ENCODE measurements around the gene SERPINC1. TPM values are rescaled to one million over a fixed set of nuclear protein-coding genes. Genes with fewer than 3 reads are reported as not detected.

SERPINC1 gene
- total and polyA plus RNA-seq, 10 of the 15 experiments (the other 5 are each of a cell fraction or from before 2014, with no cell fraction given) = 0.11 to 0.44 TPM; not detected in 8

DNA sequence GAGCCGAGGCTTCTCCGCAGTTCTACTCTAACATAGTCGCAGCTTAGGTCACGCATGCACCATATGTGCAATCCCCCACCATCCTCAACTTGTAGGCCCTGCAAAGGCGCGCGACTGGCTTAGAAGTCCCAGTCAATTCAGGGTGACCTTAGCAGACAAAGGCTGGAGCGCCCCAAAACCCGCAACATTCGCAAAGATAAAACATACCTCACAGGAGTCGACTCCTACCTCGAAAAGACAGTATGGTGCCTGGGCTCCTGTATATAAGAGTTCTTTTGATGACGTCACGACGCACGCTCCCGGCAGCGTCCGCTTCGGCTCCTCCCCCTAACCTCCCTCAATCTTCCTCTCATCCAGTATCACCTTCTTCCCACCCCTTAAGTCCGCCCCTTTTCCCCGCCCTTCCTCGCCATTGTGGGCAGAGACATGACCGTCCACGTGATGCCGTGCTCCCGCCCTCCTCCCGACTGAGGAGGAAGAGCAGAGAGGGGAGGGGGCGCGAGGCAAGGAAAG is 49.3 kb downstream of the SERPINC1 start, which contains the start of gene GAS5 (continued):
- TF ChIP-seq, protein P1, sequence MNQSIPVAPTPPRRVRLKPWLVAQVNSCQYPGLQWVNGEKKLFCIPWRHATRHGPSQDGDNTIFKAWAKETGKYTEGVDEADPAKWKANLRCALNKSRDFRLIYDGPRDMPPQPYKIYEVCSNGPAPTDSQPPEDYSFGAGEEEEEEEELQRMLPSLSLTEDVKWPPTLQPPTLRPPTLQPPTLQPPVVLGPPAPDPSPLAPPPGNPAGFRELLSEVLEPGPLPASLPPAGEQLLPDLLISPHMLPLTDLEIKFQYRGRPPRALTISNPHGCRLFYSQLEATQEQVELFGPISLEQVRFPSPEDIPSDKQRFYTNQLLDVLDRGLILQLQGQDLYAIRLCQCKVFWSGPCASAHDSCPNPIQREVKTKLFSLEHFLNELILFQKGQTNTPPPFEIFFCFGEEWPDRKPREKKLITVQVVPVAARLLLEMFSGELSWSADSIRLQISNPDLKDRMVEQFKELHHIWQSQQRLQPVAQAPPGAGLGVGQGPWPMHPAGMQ (IDR thresholded peaks at IDR 0.05; ENCODE audit: borderline replicate concordance) = no peak
- TF ChIP-seq MXI1 (IDR thresholded peaks at IDR 0.05; ENCODE audit: low read depth, low read length) (peak; percentile 92), TARDBP (IDR thresholded peaks at IDR 0.05; ENCODE audit: borderline replicate concordance) (peak; percentile 25; the same call in 1 of the 2 replicates), FOXK2 (IDR thresholded peaks at IDR 0.05) (no peak), TAF1 (IDR thresholded peaks at IDR 0.05; ENCODE audit: borderline replicate concordance, low read depth, low read length) (peak; percentile 99), CHD1 (IDR thresholded peaks at IDR 0.05; ENCODE audit: low read depth, low read length) (0 out of 2 replicates have a peak, but pooled peaks have one; percentile 86), POU2F2 (IDR thresholded peaks at IDR 0.05; ENCODE audit: borderline replicate concordance, low read depth, low read length) (peak; percentile 98), IKZF1 (conservative IDR thresholded peaks at IDR 0.05) (no peak), CBX5 (IDR thresholded peaks at IDR 0.05; ENCODE audit: low read depth) (no peak), IRF4 (IDR thresholded peaks at IDR 0.05; ENCODE audit: low read depth, low read length) (0 out of 2 replicates have a peak, but pooled peaks have one; percentile 29), BHLHE40 (IDR thresholded peaks at IDR 0.05; ENCODE audit: borderline replicate concordance in 1 of 2, low read depth in 2 of 2, low read length in 1 of 2) (peak in 1 of 2 experiments; percentile 60; a peak in 1 of 4 replicates), BRCA1 (IDR thresholded peaks at IDR 0.05; ENCODE audit: low read depth, low read length) (0 out of 2 replicates have a peak, but pooled peaks have one; percentile 7), PAX5 (IDR thresholded peaks at IDR 0.05; ENCODE audit: borderline replicate concordance, low read depth, low read length) (0 out of 2 replicates have a peak, but pooled peaks have one; percentile 63), ATF7 (IDR thresholded peaks at IDR 0.05; ENCODE audit: low read depth) (peak; percentile 100)
- TF ChIP-seq, protein P2, sequence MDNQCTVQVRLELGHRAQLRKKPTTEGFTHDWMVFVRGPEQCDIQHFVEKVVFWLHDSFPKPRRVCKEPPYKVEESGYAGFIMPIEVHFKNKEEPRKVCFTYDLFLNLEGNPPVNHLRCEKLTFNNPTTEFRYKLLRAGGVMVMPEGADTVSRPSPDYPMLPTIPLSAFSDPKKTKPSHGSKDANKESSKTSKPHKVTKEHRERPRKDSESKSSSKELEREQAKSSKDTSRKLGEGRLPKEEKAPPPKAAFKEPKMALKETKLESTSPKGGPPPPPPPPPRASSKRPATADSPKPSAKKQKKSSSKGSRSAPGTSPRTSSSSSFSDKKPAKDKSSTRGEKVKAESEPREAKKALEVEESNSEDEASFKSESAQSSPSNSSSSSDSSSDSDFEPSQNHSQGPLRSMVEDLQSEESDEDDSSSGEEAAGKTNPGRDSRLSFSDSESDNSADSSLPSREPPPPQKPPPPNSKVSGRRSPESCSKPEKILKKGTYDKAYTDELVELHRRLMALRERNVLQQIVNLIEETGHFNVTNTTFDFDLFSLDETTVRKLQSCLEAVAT (IDR thresholded peaks at IDR 0.05) = peak; percentile 85; the same call in 1 of the 2 replicates
- TF ChIP-seq, protein P3, sequence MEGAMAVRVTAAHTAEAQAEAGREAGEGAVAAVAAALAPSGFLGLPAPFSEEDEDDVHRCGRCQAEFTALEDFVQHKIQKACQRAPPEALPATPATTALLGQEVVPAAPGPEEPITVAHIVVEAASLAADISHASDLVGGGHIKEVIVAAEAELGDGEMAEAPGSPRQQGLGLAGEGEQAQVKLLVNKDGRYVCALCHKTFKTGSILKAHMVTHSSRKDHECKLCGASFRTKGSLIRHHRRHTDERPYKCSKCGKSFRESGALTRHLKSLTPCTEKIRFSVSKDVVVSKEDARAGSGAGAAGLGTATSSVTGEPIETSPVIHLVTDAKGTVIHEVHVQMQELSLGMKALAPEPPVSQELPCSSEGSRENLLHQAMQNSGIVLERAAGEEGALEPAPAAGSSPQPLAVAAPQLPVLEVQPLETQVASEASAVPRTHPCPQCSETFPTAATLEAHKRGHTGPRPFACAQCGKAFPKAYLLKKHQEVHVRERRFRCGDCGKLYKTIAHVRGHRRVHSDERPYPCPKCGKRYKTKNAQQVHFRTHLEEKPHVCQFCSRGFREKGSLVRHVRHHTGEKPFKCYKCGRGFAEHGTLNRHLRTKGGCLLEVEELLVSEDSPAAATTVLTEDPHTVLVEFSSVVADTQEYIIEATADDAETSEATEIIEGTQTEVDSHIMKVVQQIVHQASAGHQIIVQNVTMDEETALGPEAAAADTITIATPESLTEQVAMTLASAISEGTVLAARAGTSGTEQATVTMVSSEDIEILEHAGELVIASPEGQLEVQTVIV (IDR thresholded peaks at IDR 0.05; ENCODE audit: borderline replicate concordance, partially characterized antibody) = no peak
- TF ChIP-seq, protein P4, sequence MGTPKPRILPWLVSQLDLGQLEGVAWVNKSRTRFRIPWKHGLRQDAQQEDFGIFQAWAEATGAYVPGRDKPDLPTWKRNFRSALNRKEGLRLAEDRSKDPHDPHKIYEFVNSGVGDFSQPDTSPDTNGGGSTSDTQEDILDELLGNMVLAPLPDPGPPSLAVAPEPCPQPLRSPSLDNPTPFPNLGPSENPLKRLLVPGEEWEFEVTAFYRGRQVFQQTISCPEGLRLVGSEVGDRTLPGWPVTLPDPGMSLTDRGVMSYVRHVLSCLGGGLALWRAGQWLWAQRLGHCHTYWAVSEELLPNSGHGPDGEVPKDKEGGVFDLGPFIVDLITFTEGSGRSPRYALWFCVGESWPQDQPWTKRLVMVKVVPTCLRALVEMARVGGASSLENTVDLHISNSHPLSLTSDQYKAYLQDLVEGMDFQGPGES (IDR thresholded peaks at IDR 0.05) = no peak
- TF ChIP-seq, protein P5, sequence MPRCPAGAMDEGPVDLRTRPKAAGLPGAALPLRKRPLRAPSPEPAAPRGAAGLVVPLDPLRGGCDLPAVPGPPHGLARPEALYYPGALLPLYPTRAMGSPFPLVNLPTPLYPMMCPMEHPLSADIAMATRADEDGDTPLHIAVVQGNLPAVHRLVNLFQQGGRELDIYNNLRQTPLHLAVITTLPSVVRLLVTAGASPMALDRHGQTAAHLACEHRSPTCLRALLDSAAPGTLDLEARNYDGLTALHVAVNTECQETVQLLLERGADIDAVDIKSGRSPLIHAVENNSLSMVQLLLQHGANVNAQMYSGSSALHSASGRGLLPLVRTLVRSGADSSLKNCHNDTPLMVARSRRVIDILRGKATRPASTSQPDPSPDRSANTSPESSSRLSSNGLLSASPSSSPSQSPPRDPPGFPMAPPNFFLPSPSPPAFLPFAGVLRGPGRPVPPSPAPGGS (IDR thresholded peaks at IDR 0.05; ENCODE audit: borderline replicate concordance, insufficient read depth, low read depth, low read length, poor library complexity, severe bottlenecking) = peak; percentile 30
- TF ChIP-seq, protein P6, sequence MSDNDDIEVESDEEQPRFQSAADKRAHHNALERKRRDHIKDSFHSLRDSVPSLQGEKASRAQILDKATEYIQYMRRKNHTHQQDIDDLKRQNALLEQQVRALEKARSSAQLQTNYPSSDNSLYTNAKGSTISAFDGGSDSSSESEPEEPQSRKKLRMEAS (IDR thresholded peaks at IDR 0.05; ENCODE audit: low read depth, low read length) = peak; percentile 84
- TF ChIP-seq, protein P7, sequence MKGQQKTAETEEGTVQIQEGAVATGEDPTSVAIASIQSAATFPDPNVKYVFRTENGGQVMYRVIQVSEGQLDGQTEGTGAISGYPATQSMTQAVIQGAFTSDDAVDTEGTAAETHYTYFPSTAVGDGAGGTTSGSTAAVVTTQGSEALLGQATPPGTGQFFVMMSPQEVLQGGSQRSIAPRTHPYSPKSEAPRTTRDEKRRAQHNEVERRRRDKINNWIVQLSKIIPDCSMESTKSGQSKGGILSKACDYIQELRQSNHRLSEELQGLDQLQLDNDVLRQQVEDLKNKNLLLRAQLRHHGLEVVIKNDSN (IDR thresholded peaks at IDR 0.05; ENCODE audit: borderline replicate concordance, extremely low read length, insufficient read depth, low read depth, low read length) = peak; percentile 88

Measured in GM12878 (cell line).